ENCODE measurements around the gene SLC35A5.

- TF ChIP-seq GATA2 (IDR thresholded peaks at IDR 0.05; ENCODE audit: low read depth, low read length) (no peak), GATA3 (IDR thresholded peaks at IDR 0.05; ENCODE audit: low read depth, low read length) (no peak)
Observed at GRCh38 chr3:112604536-112604935, 42.7 kb downstream of the SLC35A5 start.

All from SH-SY5Y (cell line).